Calu3 (cell line): ENCODE results near the gene DCLK2. TPM values are rescaled to one million over a fixed set of nuclear protein-coding genes. Genes with fewer than 3 reads are reported as not detected.

Experiments used
- BruUV-seq: library from RNA; stranded (reverse); fragments of 400-500 nt; replicated peaks from 2 replicates; lab custom pipeline; 2021; lab: Mats Ljungman, UMichigan
- CTCF ChIA-PET: fragments of 300-600 bp; sonication (Branson Sonifier 250); formaldehyde crosslinking; loops from one replicate; lab custom pipeline; 2022; ENCODE audit warnings: antibody characterized with exemption; lab: Charles Lee
- DNase-seq: peaks from one replicate; pipeline ENCODE4 v3.0.0; 2022
- H3K27ac Mint-ChIP-seq: one replicate; pipeline ENCODE4 v1.8.0; 2022; ENCODE audit warnings: mixed read lengths; ENCODE audit not compliant: unreplicated experiment
- H3K27me3 Mint-ChIP-seq: one replicate; pipeline ENCODE4 v1.8.0; 2022; ENCODE audit warnings: mixed read lengths; ENCODE audit not compliant: unreplicated experiment
- H3K36me3 Mint-ChIP-seq: one replicate; pipeline ENCODE4 v1.8.0; 2022; ENCODE audit warnings: mild to moderate bottlenecking, moderate library complexity, mixed read lengths; ENCODE audit not compliant: insufficient read depth, unreplicated experiment
- H3K4me1 Mint-ChIP-seq: one replicate; pipeline ENCODE4 v1.8.0; 2022; ENCODE audit warnings: mild to moderate bottlenecking, low read depth, mixed read lengths; ENCODE audit not compliant: unreplicated experiment
- H3K4me3 Mint-ChIP-seq: one replicate; pipeline ENCODE4 v1.8.0; 2022; ENCODE audit warnings: mild to moderate bottlenecking, low read depth, moderate library complexity, mixed read lengths; ENCODE audit not compliant: unreplicated experiment
- H3K9me3 Mint-ChIP-seq: one replicate; pipeline ENCODE4 v1.8.0; 2022; ENCODE audit warnings: low read depth, mixed read lengths; ENCODE audit not compliant: unreplicated experiment
- CTCF ChIP-seq: fragments of 200-600 bp; IDR thresholded peaks from one replicate; pipeline ENCODE4 v1.8.0; 2022; ENCODE audit warnings: antibody characterized with exemption; ENCODE audit not compliant: unreplicated experiment
- intact Hi-C: fragments of 100-400 bp; cut with micrococcal nuclease; formaldehyde crosslinking; loops from one replicate; pipeline ENCODE4 v1.10.0; 2022; ENCODE audit not compliant: unreplicated experiment
- total RNA-seq: library from RNA; stranded (reverse); gene quantifications from 2 replicates; pipeline ENCODE4 v1.2.3, GENCODE V29; 2022

Gene DCLK2
- total RNA-seq, 1 experiment from 2014 or later = 0.31 TPM

DNA sequence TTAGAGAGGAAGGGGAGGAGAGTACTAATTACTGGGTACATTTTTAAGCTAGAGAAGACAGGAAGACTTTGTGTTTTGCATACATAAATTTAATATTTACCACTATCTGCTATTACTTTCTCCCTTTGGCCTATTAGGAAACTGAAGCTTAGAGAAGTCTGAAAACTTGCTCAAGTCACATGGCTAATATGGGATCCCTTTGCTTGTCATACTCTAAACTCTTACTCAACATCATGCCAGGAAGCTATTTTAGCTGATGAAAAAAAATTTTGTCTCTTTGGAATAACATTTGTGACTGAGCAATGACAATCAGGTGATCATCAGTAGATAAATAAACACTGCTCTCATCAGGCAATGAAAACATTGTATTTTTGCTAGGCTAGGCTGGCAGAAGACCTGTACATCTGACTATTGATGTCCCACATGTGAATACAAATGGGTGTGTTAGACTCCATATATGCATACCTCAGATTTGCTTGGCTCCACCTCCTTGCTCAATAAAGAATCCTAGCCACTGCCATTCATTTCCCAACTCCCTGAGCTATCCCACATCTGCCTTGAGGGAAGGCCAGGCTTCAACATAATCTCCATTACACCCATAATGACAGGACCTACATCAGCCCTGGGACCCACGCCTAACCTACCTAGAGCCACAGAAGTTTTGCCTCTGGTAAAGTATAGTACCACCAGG is 17.0 kb upstream of the DCLK2 start:
- peaks cover 2% of the 10 kb centered on the region for H3K9me3 Mint-ChIP-seq
- intact Hi-C loops = no loop called here
- H3K36me3 Mint-ChIP-seq = no peaks in the 10 kb centered on the region
- no TSS peak for BruUV-seq
- no peaks in the 10 kb centered on the region for H3K27me3 Mint-ChIP-seq
- no peak for DNase-seq
- no peak for TF ChIP-seq CTCF
- CTCF ChIA-PET = no interaction called here
- peaks cover 8% of the 10 kb centered on the region for H3K4me1 Mint-ChIP-seq
- no peak overlapping the region for H3K27ac Mint-ChIP-seq
- no peak overlapping the region for H3K4me3 Mint-ChIP-seq

GRCh38 chr4:150063128-150063527 is 15.1 kb upstream of the DCLK2 start:
- CTCF ChIA-PET = no interaction called here
- H3K27me3 Mint-ChIP-seq = no peaks in the 10 kb centered on the region
- BruUV-seq = no TSS peak
- no peak overlapping the region for H3K27ac Mint-ChIP-seq
- DNase-seq = no peak
- H3K9me3 Mint-ChIP-seq = no peaks in the 10 kb centered on the region
- intact Hi-C loops = no loop called here
- TF ChIP-seq CTCF = no peak
- no peak overlapping the region for H3K4me3 Mint-ChIP-seq
- H3K36me3 Mint-ChIP-seq = no peaks in the 10 kb centered on the region
- peaks cover 8% of the 10 kb centered on the region for H3K4me1 Mint-ChIP-seq

- intact Hi-C loops = no loop called here
- Mint-ChIP-seq H3K4me1 (peaks cover 8% of the 10 kb centered on the region), H3K36me3 (no peaks in the 10 kb centered on the region), H3K27ac (no peak overlapping the region), H3K4me3 (no peak overlapping the region), H3K27me3 (no peaks in the 10 kb centered on the region), H3K9me3 (no peaks in the 10 kb centered on the region)
- CTCF ChIA-PET = no interaction called here
- DNase-seq = no peak
- no TSS peak for BruUV-seq
- no peak for TF ChIP-seq CTCF
Observed at GRCh38 chr4:150065740-150066139, 12.5 kb upstream of the DCLK2 start.

DNA sequence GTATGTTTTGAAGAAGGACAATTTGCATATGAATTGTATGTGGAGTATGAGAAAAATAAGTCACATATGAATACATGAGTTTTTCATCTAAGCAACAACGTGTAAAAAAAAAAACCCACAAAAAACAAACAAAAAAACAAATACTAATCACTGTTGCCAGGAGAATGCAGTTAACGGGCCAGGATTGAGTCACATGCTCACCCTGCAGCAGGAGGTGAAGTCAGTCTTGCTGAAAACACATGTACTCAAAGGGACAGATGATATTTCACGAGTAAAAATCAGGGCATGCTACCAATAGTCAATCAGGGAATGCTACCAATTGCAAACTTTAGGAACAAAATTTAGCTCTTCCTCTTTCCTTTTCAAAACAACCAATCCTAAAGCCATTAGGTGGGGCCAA is 10.4 kb upstream of the DCLK2 start:
- no TSS peak for BruUV-seq
- Mint-ChIP-seq H3K9me3 (no peaks in the 10 kb centered on the region), H3K27me3 (no peaks in the 10 kb centered on the region), H3K4me3 (no peak overlapping the region), H3K4me1 (peaks cover 8% of the 10 kb centered on the region), H3K36me3 (no peaks in the 10 kb centered on the region), H3K27ac (no peak overlapping the region)
- CTCF ChIA-PET = no interaction called here
- DNase-seq = no peak
- intact Hi-C loops = no loop called here
- no peak for TF ChIP-seq CTCF
